ENCODE measurements around the gene PVALB. TPM values are rescaled to one million over a fixed set of nuclear protein-coding genes. Genes with fewer than 3 reads are reported as not detected.

Gene PVALB
- total and polyA plus RNA-seq, 8 donors = 0.95 to 4.1 (median 2.1) TPM; not detected in 5

- no peak for TF ChIP-seq EP300 (IDR thresholded peaks at IDR 0.05)
- no peak for TF ChIP-seq POLR2A (IDR thresholded peaks at IDR 0.05)
- TF ChIP-seq POLR2AphosphoS5 (IDR thresholded peaks at IDR 0.05) = no peak
- TF ChIP-seq, protein P1, sequence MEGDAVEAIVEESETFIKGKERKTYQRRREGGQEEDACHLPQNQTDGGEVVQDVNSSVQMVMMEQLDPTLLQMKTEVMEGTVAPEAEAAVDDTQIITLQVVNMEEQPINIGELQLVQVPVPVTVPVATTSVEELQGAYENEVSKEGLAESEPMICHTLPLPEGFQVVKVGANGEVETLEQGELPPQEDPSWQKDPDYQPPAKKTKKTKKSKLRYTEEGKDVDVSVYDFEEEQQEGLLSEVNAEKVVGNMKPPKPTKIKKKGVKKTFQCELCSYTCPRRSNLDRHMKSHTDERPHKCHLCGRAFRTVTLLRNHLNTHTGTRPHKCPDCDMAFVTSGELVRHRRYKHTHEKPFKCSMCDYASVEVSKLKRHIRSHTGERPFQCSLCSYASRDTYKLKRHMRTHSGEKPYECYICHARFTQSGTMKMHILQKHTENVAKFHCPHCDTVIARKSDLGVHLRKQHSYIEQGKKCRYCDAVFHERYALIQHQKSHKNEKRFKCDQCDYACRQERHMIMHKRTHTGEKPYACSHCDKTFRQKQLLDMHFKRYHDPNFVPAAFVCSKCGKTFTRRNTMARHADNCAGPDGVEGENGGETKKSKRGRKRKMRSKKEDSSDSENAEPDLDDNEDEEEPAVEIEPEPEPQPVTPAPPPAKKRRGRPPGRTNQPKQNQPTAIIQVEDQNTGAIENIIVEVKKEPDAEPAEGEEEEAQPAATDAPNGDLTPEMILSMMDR (IDR thresholded peaks at IDR 0.05) = no peak
- no peak overlapping the region for H3K4me3 ChIP-seq
- intact Hi-C loops (cut with DNase I; ENCODE audit: low total_unique reads) = no loop called here
- H3K9me3 ChIP-seq = no peaks in the 10 kb centered on the region
- WGBS, 5 donors = 60 to 71% (median 67%) methylated on average over 11 to 12 of the region's 12 CpGs
- no peaks in the 10 kb centered on the region for H3K36me3 ChIP-seq
- no peak overlapping the region for H3K27ac ChIP-seq
- DNase-seq = no peak
- H3K4me1 ChIP-seq = no peaks in the 10 kb centered on the region
- peaks cover 0 to 53% (median 0%) of the 10 kb centered on the region in 3 donors for H3K27me3 ChIP-seq
Observed at GRCh38 chr22:36797911-36798673, 18.7 kb downstream of the PVALB start.

- no peak overlapping the region for H3K27ac ChIP-seq
- 68 to 75% (median 71%) methylated on average over 9 of the region's 9 CpGs for WGBS, 5 donors
- intact Hi-C loops (cut with DNase I; ENCODE audit: low total_unique reads) = no loop called here
Observed at GRCh38 chr22:36797374-36797773, 19.5 kb downstream of the PVALB start.

DNA sequence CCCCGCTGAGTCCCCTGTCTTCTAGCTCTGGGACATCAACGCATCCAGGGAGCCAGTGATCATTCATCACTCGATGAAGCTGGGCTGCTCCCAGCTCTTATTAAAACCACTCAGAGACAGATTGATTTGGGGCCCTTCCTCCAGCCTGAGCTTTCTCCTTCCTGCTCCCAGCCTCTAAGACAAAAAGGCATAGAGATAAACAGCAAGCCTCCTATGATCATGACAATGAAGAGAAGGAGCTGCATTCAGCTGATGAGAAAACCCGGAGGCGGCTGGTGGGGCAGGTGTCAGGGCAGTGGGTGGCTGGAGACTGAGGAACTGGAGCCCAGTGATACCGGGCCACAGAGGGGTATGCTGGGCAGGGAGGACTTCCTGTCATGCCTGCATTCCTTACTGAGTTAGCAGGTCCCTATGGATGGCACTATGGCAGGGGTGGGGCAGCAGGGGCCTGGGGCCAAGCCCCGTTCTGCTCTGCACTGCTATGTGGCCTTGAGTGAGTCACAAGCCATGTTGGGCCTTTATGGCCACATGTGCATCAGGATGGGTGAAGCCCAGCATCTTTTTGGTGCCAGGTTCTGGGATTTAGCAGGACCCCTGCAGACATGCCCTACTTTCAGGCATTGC lies 20.2 kb downstream of the PVALB start:
- no peaks in the 10 kb centered on the region for H3K9me3 ChIP-seq
- intact Hi-C loops (cut with DNase I; ENCODE audit: low total_unique reads) = no loop called here
- no peaks in the 10 kb centered on the region for H3K4me1 ChIP-seq
- H3K4me3 ChIP-seq = no peak overlapping the region
- WGBS, 5 donors = 50 to 68% (median 61%) methylated on average over 7 of the region's 7 CpGs
- H3K27ac ChIP-seq = no peak overlapping the region
- no peaks in the 10 kb centered on the region for H3K36me3 ChIP-seq
- no peak for TF ChIP-seq POLR2A (IDR thresholded peaks at IDR 0.05)
- TF ChIP-seq, protein P1 (IDR thresholded peaks at IDR 0.05) = no peak
- TF ChIP-seq POLR2AphosphoS5 (IDR thresholded peaks at IDR 0.05) = no peak
- no peak for TF ChIP-seq EP300 (IDR thresholded peaks at IDR 0.05)
- H3K27me3 ChIP-seq = peaks cover 0 to 66% (median 0%) of the 10 kb centered on the region in 3 donors
- DNase-seq = no peak

More at GRCh38 chr22:36797374-36797773, 19.5 kb downstream of the PVALB start:
- Histone ChIP-seq H3K27me3 (peaks cover 0 to 61% (median 0%) of the 10 kb centered on the region in 3 donors), H3K4me1 (no peaks in the 10 kb centered on the region), H3K4me3 (no peak overlapping the region), H3K9me3 (no peaks in the 10 kb centered on the region), H3K36me3 (no peaks in the 10 kb centered on the region)
- no peak for DNase-seq
- TF ChIP-seq EP300 (IDR thresholded peaks at IDR 0.05) (no peak), POLR2AphosphoS5 (IDR thresholded peaks at IDR 0.05) (no peak), POLR2A (IDR thresholded peaks at IDR 0.05) (no peak)
- TF ChIP-seq, protein P1 (IDR thresholded peaks at IDR 0.05) = no peak

GRCh38 chr22:36795633-36796032 lies 21.2 kb downstream of the PVALB start:
- Histone ChIP-seq H3K36me3 (no peaks in the 10 kb centered on the region), H3K27ac (no peak overlapping the region), H3K4me1 (no peaks in the 10 kb centered on the region), H3K4me3 (no peak overlapping the region), H3K9me3 (no peaks in the 10 kb centered on the region), H3K27me3 (peaks cover 0 to 66% (median 0%) of the 10 kb centered on the region in 3 donors)
- DNase-seq = no peak
- 74 to 88% (median 81%) methylated on average over 7 of the region's 7 CpGs for WGBS, 5 donors
- TF ChIP-seq EP300 (IDR thresholded peaks at IDR 0.05) = no peak
- TF ChIP-seq, protein P1 (IDR thresholded peaks at IDR 0.05) = no peak
- TF ChIP-seq POLR2AphosphoS5 (IDR thresholded peaks at IDR 0.05) = no peak
- no peak for TF ChIP-seq POLR2A (IDR thresholded peaks at IDR 0.05)
- intact Hi-C loops (cut with DNase I; ENCODE audit: low total_unique reads) = no loop called here
